Measurements from ENCODE around the gene TMEM150A. TPM values are rescaled to one million over a fixed set of nuclear protein-coding genes. Genes with fewer than 3 reads are reported as not detected.
"Not testable (repeated sequence)": the region's sequence is repeated elsewhere in the genome, so short reads cannot be mapped to it uniquely, and the experiment has no call there.

TMEM150A gene
- total RNA-seq, 1 donor from 2014 or later: 7.0 TPM

GRCh38 chr2:85607268-85608215, 5.0 kb upstream of the TMEM150A start:
- H3K9me3 Mint-ChIP-seq: no peaks in the 10 kb centered on the region
- intact Hi-C loops (cut with micrococcal nuclease): no loop called here
- H3K27ac Mint-ChIP-seq: no peak overlapping the region
- H3K27me3 Mint-ChIP-seq (ENCODE audit: insufficient read depth): no peaks in the 10 kb centered on the region
- H3K36me3 Mint-ChIP-seq (ENCODE audit: low read depth): peaks cover 28% of the 10 kb centered on the region
- no peak for DNase-seq (ENCODE audit: low spot score)
- H3K4me3 Mint-ChIP-seq: no peak overlapping the region
- H3K4me1 Mint-ChIP-seq (ENCODE audit: low read depth): peaks cover 23% of the 10 kb centered on the region

- H3K4me1 Mint-ChIP-seq (ENCODE audit: low read depth): peaks cover 23% of the 10 kb centered on the region
- H3K27ac Mint-ChIP-seq: no peak overlapping the region
- DNase-seq (ENCODE audit: low spot score): no peak
- no peak overlapping the region for H3K4me3 Mint-ChIP-seq
- intact Hi-C loops (cut with micrococcal nuclease): no loop called here
- H3K9me3 Mint-ChIP-seq: no peaks in the 10 kb centered on the region
- no peaks in the 10 kb centered on the region for H3K27me3 Mint-ChIP-seq (ENCODE audit: insufficient read depth)
- peaks cover 26% of the 10 kb centered on the region for H3K36me3 Mint-ChIP-seq (ENCODE audit: low read depth)
Measured at GRCh38 chr2:85606116-85606455, 3.6 kb upstream of the TMEM150A start.

GRCh38 chr2:85605406-85606115, 3.1 kb upstream of the TMEM150A start:
- intact Hi-C loops (cut with micrococcal nuclease): no loop called here
- Mint-ChIP-seq H3K9me3 (no peaks in the 10 kb centered on the region), H3K27ac (no peak overlapping the region), H3K36me3 (ENCODE audit: low read depth) (peaks cover 26% of the 10 kb centered on the region), H3K4me3 (no peak overlapping the region), H3K4me1 (ENCODE audit: low read depth) (peaks cover 23% of the 10 kb centered on the region), H3K27me3 (ENCODE audit: insufficient read depth) (no peaks in the 10 kb centered on the region)
- DNase-seq (ENCODE audit: low spot score): no peak

- H3K4me1 Mint-ChIP-seq (ENCODE audit: low read depth): peaks cover 17% of the 10 kb centered on the region
- peaks cover 22% of the 10 kb centered on the region for H3K36me3 Mint-ChIP-seq (ENCODE audit: low read depth)
- H3K27me3 Mint-ChIP-seq (ENCODE audit: insufficient read depth): no peaks in the 10 kb centered on the region
- intact Hi-C loops (cut with micrococcal nuclease): no loop called here
- DNase-seq (ENCODE audit: low spot score): no peak
- no peak overlapping the region for H3K27ac Mint-ChIP-seq
- peak overlapping the region; percentile 26 for H3K4me3 Mint-ChIP-seq
- no peaks in the 10 kb centered on the region for H3K9me3 Mint-ChIP-seq
Measured at GRCh38 chr2:85604568-85605339, 2.3 kb upstream of the TMEM150A start.

GRCh38 chr2:85604133-85604444, 1.6 kb upstream of the TMEM150A start:
- peaks cover 21% of the 10 kb centered on the region for H3K36me3 Mint-ChIP-seq (ENCODE audit: low read depth)
- peaks cover 17% of the 10 kb centered on the region for H3K4me1 Mint-ChIP-seq (ENCODE audit: low read depth)
- H3K4me3 Mint-ChIP-seq; H3K27ac Mint-ChIP-seq; H3K9me3 Mint-ChIP-seq; H3K27me3 Mint-ChIP-seq (ENCODE audit: insufficient read depth); intact Hi-C loops (cut with micrococcal nuclease); DNase-seq (ENCODE audit: low spot score): not testable (repeated sequence)

GRCh38 chr2:85601771-85602475, 575 bp downstream of the TMEM150A start:
- H3K27ac Mint-ChIP-seq: no peak overlapping the region
- H3K4me1 Mint-ChIP-seq (ENCODE audit: low read depth): peaks cover 18% of the 10 kb centered on the region
- H3K4me3 Mint-ChIP-seq: peak overlapping the region; percentile 86
- DNase-seq (ENCODE audit: low spot score): no peak
- no peaks in the 10 kb centered on the region for H3K9me3 Mint-ChIP-seq
- intact Hi-C loops (cut with micrococcal nuclease): loop anchor here (1.0 to 2.0 kb wide), 5 partner anchors 9 to 184 kb away; partner anchors contain the start of genes MAT2A, SH2D6, USP39 and VAMP5
- H3K36me3 Mint-ChIP-seq (ENCODE audit: low read depth): peaks cover 10% of the 10 kb centered on the region
- no peaks in the 10 kb centered on the region for H3K27me3 Mint-ChIP-seq (ENCODE audit: insufficient read depth)

- H3K4me1 Mint-ChIP-seq (ENCODE audit: low read depth): peaks cover 23% of the 10 kb centered on the region
- no peak for DNase-seq (ENCODE audit: low spot score)
- intact Hi-C loops (cut with micrococcal nuclease): no loop called here
- H3K9me3 Mint-ChIP-seq: no peaks in the 10 kb centered on the region
- H3K27me3 Mint-ChIP-seq (ENCODE audit: insufficient read depth): no peaks in the 10 kb centered on the region
- H3K4me3 Mint-ChIP-seq: peak overlapping the region; percentile 86
- H3K27ac Mint-ChIP-seq: no peak overlapping the region
- H3K36me3 Mint-ChIP-seq (ENCODE audit: low read depth): peaks cover 7% of the 10 kb centered on the region
Measured at GRCh38 chr2:85600951-85601770, 1.3 kb downstream of the TMEM150A start.

- peaks cover 23% of the 10 kb centered on the region for H3K4me1 Mint-ChIP-seq (ENCODE audit: low read depth)
- H3K27ac Mint-ChIP-seq: no peak overlapping the region
- H3K27me3 Mint-ChIP-seq (ENCODE audit: insufficient read depth): no peaks in the 10 kb centered on the region
- H3K4me3 Mint-ChIP-seq: peak overlapping the region; percentile 33
- H3K9me3 Mint-ChIP-seq: no peaks in the 10 kb centered on the region
- peaks cover 13% of the 10 kb centered on the region for H3K36me3 Mint-ChIP-seq (ENCODE audit: low read depth)
- no peak for DNase-seq (ENCODE audit: low spot score)
- intact Hi-C loops (cut with micrococcal nuclease): no loop called here
Measured at GRCh38 chr2:85600235-85600575, 2.3 kb downstream of the TMEM150A start.

- intact Hi-C loops (cut with micrococcal nuclease): no loop called here
- no peak for DNase-seq (ENCODE audit: low spot score)
- Mint-ChIP-seq H3K9me3 (no peaks in the 10 kb centered on the region), H3K27ac (no peak overlapping the region), H3K27me3 (ENCODE audit: insufficient read depth) (no peaks in the 10 kb centered on the region), H3K4me1 (ENCODE audit: low read depth) (peaks cover 26% of the 10 kb centered on the region), H3K4me3 (peak overlapping the region; percentile 33), H3K36me3 (ENCODE audit: low read depth) (peaks cover 13% of the 10 kb centered on the region)
Measured at GRCh38 chr2:85599468-85600234, 2.8 kb downstream of the TMEM150A start.

GRCh38 chr2:85598594-85599340, 3.7 kb downstream of the TMEM150A start:
- H3K27ac Mint-ChIP-seq: no peak overlapping the region
- DNase-seq (ENCODE audit: low spot score): no peak
- H3K4me1 Mint-ChIP-seq (ENCODE audit: low read depth): peaks cover 30% of the 10 kb centered on the region
- peaks cover 13% of the 10 kb centered on the region for H3K36me3 Mint-ChIP-seq (ENCODE audit: low read depth)
- no peaks in the 10 kb centered on the region for H3K9me3 Mint-ChIP-seq
- intact Hi-C loops (cut with micrococcal nuclease): no loop called here
- H3K27me3 Mint-ChIP-seq (ENCODE audit: insufficient read depth): no peaks in the 10 kb centered on the region
- H3K4me3 Mint-ChIP-seq: no peak overlapping the region

GRCh38 chr2:85597241-85597640, 5.3 kb downstream of the TMEM150A start:
- H3K4me3 Mint-ChIP-seq: peak overlapping the region; percentile 99
- peaks cover 22% of the 10 kb centered on the region for H3K4me1 Mint-ChIP-seq (ENCODE audit: low read depth)
- H3K27ac Mint-ChIP-seq: no peak overlapping the region
- H3K9me3 Mint-ChIP-seq: no peaks in the 10 kb centered on the region
- DNase-seq (ENCODE audit: low spot score): no peak
- H3K27me3 Mint-ChIP-seq (ENCODE audit: insufficient read depth): no peaks in the 10 kb centered on the region
- intact Hi-C loops (cut with micrococcal nuclease): no loop called here
- H3K36me3 Mint-ChIP-seq (ENCODE audit: low read depth): peaks cover 10% of the 10 kb centered on the region

Data from activated T-helper 1 cell treated with anti-CD3 and anti-CD28 coated beads, Interleukin-12 subunit alpha, Interleukin-12 subunit beta, Interleukin-2, Interleukin-4 antibody, amounts not matched to agents 30 ng/mL and 10 ng/mL and 1 ng/mL, durations not matched to agents 14 hours and 24 hours and 36 hours (primary cell).